ENCODE results near the gene NDUFS8. TPM values are rescaled to one million over a fixed set of nuclear protein-coding genes. Genes with fewer than 3 reads are reported as not detected.

The NDUFS8 gene
- total RNA-seq, 4 donors from 2014 or later, result 136 to 206 (median 159) TPM

- H3K4me3 ChIP-seq (ENCODE audit: low read depth, poor library complexity, severe bottlenecking), result no peak overlapping the region
- intact Hi-C loops (cut with DNase I; ENCODE audit: low total_unique reads), result no loop called here
- TF ChIP-seq CTCF (IDR thresholded peaks at IDR 0.05), result no peak
- TF ChIP-seq POLR2A (IDR thresholded peaks at IDR 0.05), result no peak
- 67 to 81% methylated on average over 16 to 18 of the region's 20 CpGs for WGBS, 2 donors
- no peak for DNase-seq (ENCODE audit: low spot score in 2 of 2)
These were observed 7.1 kb downstream of the NDUFS8 start for GRCh38 chr11:68037411-68038225.

- intact Hi-C loops (cut with DNase I; ENCODE audit: low total_unique reads), result no loop called here
- 32 to 43% methylated on average over 11 to 12 of the region's 13 CpGs for WGBS, 2 donors
- no peak for DNase-seq (ENCODE audit: low spot score in 2 of 2)
- TF ChIP-seq POLR2A (IDR thresholded peaks at IDR 0.05) (no peak), CTCF (IDR thresholded peaks at IDR 0.05) (no peak)
- no peak overlapping the region for H3K4me3 ChIP-seq (ENCODE audit: low read depth, poor library complexity, severe bottlenecking)
These were observed 7.8 kb downstream of the NDUFS8 start for GRCh38 chr11:68038226-68038717.

DNA sequence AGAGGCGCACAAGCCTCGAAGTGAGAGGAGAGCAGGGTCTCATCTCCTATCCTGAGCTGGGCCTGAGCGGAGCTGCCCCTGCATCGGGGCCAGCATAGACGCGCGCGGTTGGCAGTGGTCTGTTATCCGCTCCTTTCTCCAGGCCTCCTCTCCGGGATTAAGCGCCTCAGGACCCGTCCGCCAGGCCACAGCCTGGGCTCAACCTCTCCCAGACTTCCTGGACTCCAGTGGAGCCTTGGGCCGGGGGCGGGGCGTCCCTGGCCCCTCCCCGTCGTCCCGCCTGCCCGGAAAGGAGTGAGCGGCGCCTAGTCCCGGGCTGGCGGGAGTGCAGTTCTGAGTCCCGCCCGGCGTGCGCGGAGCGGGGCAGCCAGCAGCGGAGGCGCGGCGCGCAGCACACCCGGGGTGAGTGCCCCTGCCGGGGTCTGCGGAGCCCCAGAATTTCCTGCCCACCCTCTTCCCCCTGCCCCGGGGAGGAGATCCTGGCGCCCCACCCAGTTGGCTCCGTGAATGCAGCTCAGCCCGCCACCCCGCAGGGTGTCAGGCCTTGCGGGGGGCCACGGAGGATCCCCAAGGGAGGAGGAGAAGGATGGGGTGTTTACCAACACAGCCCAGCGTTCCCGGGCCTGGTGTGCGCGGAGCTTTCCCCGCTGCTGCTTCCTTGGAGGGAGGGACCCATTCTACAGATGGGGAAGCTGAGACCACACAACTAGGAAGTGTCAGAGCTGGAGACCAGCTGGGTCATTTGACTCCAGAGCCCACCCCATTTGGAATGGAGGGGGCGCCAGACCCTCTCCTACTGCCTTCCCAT is 8.4 kb downstream of the NDUFS8 start, which contains the start of gene TCIRG1:
TSS of gene TCIRG1 (plus strand) at position 308 of the 808 bp plus-strand sequence. CDS start 2,247 bp downstream, outside the sequence.
- no peak for TF ChIP-seq CTCF (IDR thresholded peaks at IDR 0.05)
- peak in 1 of 2 donors; percentile 5 for TF ChIP-seq POLR2A (IDR thresholded peaks at IDR 0.05)
- peak within 1 kb of the TSS; percentile 60 for H3K4me3 ChIP-seq (ENCODE audit: low read depth, poor library complexity, severe bottlenecking)
- WGBS, 2 donors, result 4 to 8% methylated on average over 23 to 43 of the region's 51 CpGs
- intact Hi-C loops (cut with DNase I; ENCODE audit: low total_unique reads), result no loop called here
- DNase-seq (ENCODE audit: low spot score in 2 of 2), result peak; percentile 84 to 97

DNA sequence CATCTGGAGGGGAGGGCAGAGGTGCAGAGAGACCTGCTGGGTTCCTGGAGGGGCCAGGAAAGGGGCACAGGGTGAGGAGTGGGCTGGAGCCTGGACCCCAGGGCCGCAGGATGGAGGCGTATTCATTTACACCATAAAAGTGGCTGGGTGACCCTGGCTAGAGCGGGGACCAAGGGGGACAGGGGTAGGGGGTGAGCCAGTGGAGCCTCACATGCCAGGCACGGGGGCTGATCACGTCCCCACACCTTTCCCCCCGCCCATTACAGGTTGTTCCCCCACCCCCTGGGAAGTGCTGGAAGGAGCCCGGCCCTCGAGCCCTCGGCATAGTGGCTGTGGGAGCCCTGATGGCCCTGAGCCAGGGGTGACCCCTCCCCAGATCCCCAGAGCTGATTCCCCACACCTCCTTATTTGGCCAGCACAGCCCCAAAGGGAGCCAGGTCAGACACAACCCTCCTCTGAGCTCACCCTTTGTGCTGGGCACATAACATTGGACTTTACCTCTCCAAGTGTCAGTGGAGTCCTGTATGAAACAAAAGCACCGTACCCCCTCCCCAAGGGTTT is 9.1 kb downstream of the NDUFS8 start:
- peak overlapping the region; percentile 60 for H3K4me3 ChIP-seq (ENCODE audit: low read depth, poor library complexity, severe bottlenecking)
- intact Hi-C loops (cut with DNase I; ENCODE audit: low total_unique reads), result no loop called here
- no peak for DNase-seq (ENCODE audit: low spot score in 2 of 2)
- TF ChIP-seq POLR2A (IDR thresholded peaks at IDR 0.05), result no peak
- 29 to 32% methylated on average over 8 to 10 of the region's 10 CpGs for WGBS, 2 donors

GRCh38 chr11:68040101-68040956 is 9.8 kb downstream of the NDUFS8 start:
- 28 to 43% methylated on average over 20 to 22 of the region's 22 CpGs for WGBS, 2 donors
- TF ChIP-seq POLR2A (IDR thresholded peaks at IDR 0.05) (no peak), CTCF (IDR thresholded peaks at IDR 0.05) (no peak)
- intact Hi-C loops (cut with DNase I; ENCODE audit: low total_unique reads), result no loop called here
- peak overlapping the region; percentile 21 for H3K4me3 ChIP-seq (ENCODE audit: low read depth, poor library complexity, severe bottlenecking)
- DNase-seq (ENCODE audit: low spot score in 2 of 2), result no peak
